Kidney epithelial cell (primary cell): ENCODE data around the gene TYMS. TPM values are rescaled to one million over a fixed set of nuclear protein-coding genes. Genes with fewer than 3 reads are reported as not detected.
A peak's percentile ranks its signal among the peaks of the same experiment; 100 is the strongest.

Experiments
- DNase-seq: peaks from one replicate; pipeline ENCODE4 v3.0.0-alpha.2; 2010; ENCODE audit warnings: low read depth
- H3K27me3 ChIP-seq: 2 replicates; pipeline ENCODE4 v1.6.0; 2011; ENCODE audit warnings: low read length; ENCODE audit not compliant: control insufficient read depth, insufficient read depth
- H3K36me3 ChIP-seq: 2 replicates; pipeline ENCODE4 v1.5.1; 2011; ENCODE audit warnings: low read length; ENCODE audit not compliant: control insufficient read depth, insufficient read depth
- H3K4me3 ChIP-seq: 2 replicates; pipeline ENCODE4 v1.5.1; 2011; ENCODE audit warnings: low read depth, mild to moderate bottlenecking, control low read depth, low read length
- CTCF ChIP-seq: IDR thresholded peaks from 2 replicates; pipeline ENCODE4 v1.5.1; 2011; ENCODE audit warnings: mild to moderate bottlenecking, moderate library complexity, low read length, control low read depth, inconsistent platforms; ENCODE audit not compliant: insufficient read depth, poor library complexity, severe bottlenecking
- total RNA-seq: library from RNA; depleted of rRNA; stranded (reverse); fragments of >200 nt; gene quantifications from 2 replicates; pipeline ENCODE4 v1.2.3, GENCODE V29; 2015

Gene TYMS
- total RNA-seq, 1 donor from 2014 or later, result 22.7 TPM

GRCh38 chr18:709771-710170 is 52.3 kb downstream of the TYMS start:
- no peak for TF ChIP-seq CTCF
- no peak for DNase-seq
- Histone ChIP-seq H3K27me3 (no peaks in the 10 kb centered on the region), H3K4me3 (no peak overlapping the region), H3K36me3 (no peaks in the 10 kb centered on the region)

DNA sequence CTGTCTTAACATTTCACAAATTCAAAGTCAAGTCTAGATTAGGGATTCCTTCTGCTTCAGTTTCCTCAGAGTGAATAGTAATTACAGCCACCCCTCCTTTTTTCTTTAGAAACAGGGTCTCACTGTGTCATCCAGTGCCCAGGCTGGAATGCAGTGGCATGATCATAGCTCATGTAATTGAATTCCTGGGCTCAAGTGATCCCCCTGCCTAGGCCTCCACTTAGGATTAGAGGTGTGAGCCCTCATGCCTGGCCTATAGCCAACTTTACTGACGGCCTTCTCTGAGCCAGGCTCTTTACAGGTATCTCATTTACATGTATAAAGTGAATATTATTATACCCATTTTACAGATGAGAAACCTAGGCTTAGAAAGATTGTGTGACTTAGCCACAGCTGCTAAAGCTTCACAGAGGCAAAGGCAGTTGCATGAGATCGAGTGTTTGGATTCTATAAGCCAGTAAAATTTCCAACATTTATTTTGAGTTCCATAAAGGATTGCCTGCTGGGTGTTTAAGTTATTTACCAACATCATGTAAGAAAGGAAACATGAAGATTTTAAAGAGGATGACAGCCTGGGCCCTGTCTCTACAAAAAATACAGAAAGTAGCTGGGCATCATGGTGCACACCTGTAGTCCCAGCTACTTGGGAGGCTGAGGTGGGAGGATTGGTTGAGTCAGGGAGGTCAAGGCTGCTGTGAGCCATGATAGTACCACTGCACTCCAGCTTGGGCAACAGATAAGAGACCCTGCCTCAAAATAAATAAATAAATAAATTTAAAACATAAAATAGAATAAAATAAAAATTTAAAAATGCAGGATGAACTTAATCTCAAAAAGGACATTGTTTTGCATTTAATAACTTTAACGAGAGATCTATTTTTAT is 53.2 kb downstream of the TYMS start:
- Histone ChIP-seq H3K36me3 (no peaks in the 10 kb centered on the region), H3K27me3 (no peaks in the 10 kb centered on the region), H3K4me3 (no peak overlapping the region)
- no peak for TF ChIP-seq CTCF
- DNase-seq, result no peak

GRCh38 chr18:711310-711656 is 53.8 kb downstream of the TYMS start:
- DNase-seq, result no peak
- no peaks in the 10 kb centered on the region for H3K36me3 ChIP-seq
- no peak for TF ChIP-seq CTCF
- H3K4me3 ChIP-seq, result peak overlapping the region; percentile 67
- no peaks in the 10 kb centered on the region for H3K27me3 ChIP-seq

DNA sequence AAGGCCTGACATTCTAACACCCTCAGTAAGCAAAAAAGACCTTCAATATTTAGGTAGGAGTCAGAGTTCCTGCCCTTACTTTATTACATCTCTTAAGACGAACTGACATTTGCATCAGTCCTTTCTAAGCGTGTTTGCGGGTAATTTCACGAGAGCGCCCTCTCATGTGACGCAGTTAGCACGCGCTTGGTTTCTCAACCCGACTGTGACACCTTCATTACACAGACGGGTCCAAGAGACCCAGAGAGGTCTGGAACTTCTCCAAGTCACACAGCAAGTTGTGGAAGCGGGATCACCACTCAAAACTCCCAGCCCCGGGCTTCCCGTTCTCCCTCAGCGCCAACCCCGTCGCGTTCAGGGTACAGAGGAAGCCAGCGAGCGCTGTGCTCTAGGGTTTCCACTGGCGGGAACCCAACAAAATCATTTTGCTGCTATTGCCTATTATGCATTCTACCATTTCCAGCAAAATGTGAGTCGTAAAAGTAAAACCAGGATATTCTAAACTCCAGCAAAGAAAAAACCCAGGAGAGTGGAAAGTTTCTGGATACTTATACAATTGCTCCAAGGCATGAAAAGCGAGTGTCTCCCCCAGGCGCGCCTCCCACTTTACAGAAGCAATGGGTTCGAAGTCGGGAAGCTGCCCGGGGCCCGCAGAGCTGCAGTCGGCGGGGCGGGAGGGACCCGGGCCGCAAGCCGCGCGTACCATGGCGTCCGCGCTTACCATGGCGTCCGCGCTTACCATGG is 54.4 kb downstream of the TYMS start:
- TF ChIP-seq CTCF, result no peak
- no peaks in the 10 kb centered on the region for H3K36me3 ChIP-seq
- DNase-seq, result no peak
- peak overlapping the region; percentile 67 for H3K4me3 ChIP-seq
- H3K27me3 ChIP-seq, result no peaks in the 10 kb centered on the region

DNA sequence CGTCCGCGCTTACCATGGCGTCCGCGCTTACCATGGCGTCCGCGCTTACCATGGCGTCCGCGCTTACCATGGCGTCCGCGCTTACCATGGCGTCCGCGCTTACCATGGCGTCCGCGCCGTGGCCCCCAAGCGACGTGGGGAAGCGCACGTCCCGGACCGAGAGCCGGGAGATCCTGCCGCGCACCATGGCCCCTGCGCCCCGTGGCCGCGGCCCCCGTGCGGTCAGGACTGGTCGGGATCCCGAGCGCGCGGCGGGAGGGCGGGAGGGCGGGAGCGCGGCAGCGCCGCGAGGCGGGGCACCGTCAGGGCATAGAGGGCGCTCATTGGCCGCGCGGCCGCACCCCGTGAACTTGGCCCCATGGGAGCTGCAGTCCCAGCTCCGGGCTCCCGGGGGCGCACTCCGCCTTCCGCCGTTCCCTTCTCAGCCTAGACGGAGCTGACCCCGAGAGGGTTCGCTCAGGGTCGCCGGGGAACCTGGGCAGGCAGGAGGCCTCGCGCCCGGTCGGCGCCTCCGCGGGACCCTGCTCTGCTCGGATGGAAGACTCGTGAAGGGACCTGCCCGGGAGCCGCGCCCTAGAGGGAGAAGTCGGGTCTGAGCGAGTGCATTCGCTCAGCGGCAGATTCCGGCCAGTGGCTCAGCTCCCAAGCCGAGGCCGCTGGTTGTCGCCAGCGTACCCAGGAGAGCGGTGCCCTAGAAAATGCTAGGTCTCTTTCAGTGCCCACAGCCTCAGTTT is 55.1 kb downstream of the TYMS start, which contains the start of gene ENOSF1:
Gene ENOSF1, minus strand, starts transcription at position 230 of the 734 bp plus-strand sequence. Its CDS starts 43 bp downstream, at position 187.
- no peak for DNase-seq
- H3K36me3 ChIP-seq, result no peaks in the 10 kb centered on the region
- peak; percentile 84 for TF ChIP-seq CTCF
- H3K4me3 ChIP-seq, result peak within 1 kb of the TSS; percentile 67
- no peaks in the 10 kb centered on the region for H3K27me3 ChIP-seq
